A204.1 (cell line): Measurements from ENCODE around the gene GATAD2A.
"Not testable (repeated sequence)": the region's sequence is repeated elsewhere in the genome, so short reads cannot be mapped to it uniquely, and the experiment has no call there.

Experiments
- FAIRE-seq: peaks from 2 replicates; lab custom pipeline; 2012; peaks lifted over from hg19 to GRCh38; lab: Jason Lieb, UNC

The GATAD2A gene

DNA sequence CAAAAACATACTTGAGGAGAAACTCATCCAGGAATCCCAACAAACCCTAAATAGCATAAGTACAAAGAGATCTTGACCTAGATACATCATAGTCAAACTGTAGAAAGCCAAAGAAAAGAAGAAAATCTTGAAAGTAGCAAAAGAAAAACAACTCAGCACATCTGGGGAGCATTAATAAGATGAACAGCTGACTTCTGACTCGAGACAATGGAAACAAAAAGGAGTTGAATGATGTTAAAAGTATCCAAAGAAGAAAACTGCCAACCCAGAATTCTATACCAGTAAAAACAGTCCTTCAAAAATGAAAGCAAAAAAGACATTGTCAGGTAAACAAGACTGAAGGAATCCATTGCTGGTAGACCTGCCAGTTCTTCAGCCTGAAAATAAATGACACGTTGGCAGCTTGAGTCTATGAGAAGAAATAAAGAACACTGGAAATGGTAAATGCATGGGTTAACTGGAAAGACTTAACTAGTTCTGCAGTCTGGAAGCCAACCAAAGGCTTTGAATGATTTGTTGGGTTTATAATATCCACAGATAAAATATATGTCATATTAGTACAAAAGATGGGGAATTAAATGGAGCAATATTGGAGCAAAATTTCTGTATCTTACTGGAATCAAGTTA lies 63.1 kb downstream of the GATAD2A start:
- FAIRE-seq, result no peak

DNA sequence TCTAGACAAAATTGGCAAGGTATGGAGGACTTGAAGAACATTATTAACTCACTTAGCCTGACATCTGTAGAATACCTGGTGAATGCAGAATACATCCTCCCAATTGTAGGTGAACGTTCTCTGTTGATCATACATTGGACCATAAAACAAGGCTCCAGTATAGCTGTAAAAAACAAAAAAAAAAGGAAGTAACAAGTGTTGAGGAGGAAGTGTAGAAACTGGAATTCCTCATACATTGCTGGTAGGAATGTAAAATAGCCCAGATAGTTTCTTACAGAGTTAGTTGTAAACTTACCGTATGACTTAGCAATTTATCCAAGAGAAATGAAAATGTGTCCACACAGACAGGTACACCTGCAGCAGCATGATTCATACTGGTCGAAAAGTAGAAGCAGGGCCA lies 65.1 kb downstream of the GATAD2A start:
- FAIRE-seq, result no peak

DNA sequence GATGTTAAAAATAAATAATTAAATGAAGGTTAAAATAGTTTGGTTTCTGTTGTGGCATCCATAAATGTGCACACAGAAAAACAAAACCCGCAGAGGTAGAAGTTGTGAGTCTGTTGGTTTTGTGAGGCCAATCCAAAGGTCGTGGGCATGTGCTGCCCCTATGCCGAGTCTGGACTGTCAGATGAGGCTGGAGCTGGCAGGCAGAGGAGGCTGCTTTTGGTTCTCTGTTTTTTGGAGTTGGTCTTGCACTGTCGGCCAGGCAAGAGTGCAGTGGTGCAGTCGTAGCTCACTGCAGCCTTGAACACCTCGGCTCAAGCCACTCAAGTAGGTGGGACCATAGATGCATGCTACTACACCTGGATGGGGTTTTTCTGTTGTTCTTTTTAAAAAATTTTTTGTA lies 66.2 kb downstream of the GATAD2A start:
- FAIRE-seq, result no peak

DNA sequence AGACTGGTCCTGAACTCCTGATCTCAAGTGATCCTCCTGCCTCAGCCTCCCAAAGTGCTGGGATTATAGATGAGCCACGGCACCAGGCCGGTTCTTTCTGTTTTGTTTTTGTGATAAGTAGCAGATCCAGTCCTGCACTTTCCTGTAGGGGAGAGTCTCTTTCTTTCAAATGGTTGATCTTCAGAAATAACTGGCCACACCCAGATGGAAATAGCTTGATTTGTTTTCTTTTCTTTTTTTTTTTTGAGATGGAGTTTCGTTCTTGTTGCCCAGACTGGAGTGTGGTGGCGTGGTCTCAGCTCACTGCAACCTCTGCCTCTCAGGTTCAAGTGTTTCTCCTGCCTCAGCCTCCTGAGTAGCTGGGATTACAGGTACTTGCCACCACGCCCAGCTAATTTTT lies 66.6 kb downstream of the GATAD2A start:
- not testable (repeated sequence) for FAIRE-seq

DNA sequence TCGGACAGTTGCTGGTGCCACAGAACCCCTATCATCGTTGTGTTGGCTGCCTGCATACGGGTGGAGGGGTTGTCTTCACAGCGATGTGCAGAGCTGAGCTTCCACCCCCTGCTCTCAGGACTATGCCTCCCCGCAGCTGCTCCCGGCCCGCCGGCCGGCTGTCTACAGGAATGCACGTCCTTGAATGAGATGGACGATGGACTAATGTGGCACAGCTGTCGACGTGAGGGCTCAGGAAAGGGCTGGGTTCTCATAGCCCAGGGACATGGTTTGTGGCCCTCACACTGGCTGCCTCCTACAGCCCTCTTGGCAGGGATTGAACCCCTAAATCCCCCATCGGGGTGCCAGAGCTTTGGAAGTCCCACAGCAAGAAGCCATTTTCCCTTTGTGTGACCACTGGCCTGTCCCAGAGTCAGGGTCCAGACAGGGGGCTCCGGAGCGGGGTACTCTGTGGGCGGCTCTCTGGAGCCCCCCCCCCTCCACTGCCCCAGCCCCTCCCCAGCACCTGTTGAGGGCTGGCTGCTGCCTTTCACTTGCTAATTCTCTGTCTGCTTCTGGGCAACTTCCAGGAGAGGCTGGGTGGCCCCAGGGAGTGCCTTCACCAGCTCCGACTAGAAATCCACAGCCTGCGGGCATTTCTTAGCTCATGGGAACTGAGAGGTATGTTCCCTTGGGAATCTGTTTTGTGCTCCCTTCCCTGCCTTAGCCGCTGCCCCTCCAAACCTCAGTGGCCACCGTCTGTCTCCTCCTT lies 69.7 kb downstream of the GATAD2A start:
- no peak for FAIRE-seq

DNA sequence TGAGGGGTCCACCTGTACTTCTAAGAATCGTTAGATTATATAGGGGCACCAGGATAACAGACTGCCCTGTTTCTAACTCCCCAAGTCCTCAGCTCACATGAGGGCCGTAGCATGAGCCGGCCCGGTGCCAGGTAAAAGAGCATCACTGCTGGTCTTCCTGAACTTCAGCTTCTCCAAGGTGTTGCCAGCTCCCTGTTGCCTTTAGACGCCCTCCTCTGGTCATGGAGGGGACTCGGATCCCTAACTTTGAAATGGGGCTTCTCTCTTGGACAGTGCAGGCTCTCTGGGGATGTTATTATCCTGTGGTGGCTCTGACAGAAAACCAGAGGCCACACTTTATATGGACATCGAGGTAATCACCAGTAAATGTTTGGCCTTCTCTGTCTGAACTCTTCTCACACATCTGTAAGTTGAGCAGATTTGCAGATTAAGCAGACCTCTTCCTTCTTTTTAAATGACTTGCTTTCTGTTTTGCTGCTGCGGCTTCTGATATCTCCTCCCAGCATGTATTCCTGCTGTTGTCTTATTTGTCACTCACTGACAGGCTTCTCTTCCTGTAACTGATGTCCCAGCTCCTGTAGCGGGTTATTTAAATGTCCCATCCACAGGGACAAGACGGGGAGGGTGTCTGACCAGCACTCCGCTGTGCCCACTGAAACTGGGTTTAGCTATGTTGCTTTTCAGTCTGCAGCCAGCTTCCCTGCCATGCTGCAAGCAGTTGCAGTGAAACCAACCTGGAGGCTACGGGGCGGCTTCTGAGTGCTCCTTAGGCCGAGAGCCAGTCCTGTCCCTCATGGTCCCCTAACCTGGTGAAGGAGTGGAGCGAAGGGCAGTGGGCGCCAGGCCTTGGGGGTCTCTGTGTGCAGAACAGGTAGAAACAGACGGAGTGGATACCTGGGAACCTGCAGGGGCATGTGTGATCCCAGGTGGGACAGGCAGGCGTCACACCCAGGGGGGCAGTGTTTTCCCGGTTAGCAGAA lies 70.7 kb downstream of the GATAD2A start:
- FAIRE-seq, result no peak

DNA sequence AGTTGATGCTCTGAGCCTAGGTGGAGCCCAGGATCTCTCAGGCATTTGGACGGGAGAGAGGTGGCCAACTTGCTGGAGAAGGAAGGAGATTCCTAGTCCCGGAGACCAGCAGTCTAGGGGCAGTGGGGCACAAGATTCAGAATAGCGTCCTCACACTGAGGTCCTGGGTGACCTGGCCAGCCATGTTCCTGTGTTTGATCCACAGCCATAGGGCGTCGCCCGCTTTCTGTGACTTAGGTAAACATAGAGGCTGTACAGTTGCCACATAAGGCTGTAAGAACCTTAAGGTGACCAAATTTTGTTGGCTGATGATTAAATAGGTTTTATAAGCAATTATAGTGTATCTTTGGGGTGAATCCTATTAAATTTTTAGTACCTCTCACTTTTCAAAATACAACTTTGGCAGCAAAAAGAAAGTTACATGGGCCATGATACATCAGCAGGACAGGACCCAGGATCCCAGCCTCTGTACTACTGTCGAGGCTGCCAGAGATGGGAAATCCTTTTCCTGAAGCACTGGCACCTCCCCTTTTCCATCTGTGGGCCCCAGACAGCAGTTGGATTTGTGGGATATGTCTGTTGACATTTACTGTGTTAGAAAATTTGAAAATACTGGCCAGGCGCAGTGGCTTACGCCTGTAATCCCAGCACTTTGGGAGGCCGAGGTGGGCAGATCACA lies 72.4 kb downstream of the GATAD2A start:
- no peak for FAIRE-seq

DNA sequence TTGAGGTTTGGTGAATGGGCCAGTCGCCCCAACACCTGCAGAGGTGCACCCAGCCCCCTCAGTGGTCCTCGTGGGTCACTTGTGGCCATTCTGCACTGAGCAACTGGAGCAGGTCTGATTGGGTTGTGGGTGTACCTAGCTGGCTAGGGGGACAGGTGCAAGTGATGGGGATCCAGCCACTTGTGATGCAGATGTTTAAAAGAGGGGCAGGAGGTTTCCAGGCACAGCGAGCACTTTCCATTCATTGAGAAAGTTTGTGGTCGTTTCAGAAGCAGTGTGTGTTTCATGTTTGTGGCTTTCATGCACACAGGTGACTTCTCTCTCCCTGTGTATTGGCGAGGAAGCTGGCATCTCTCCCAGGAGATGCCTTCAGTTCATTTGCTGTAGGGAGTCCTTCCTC lies 75.2 kb downstream of the GATAD2A start:
- FAIRE-seq, result no peak

DNA sequence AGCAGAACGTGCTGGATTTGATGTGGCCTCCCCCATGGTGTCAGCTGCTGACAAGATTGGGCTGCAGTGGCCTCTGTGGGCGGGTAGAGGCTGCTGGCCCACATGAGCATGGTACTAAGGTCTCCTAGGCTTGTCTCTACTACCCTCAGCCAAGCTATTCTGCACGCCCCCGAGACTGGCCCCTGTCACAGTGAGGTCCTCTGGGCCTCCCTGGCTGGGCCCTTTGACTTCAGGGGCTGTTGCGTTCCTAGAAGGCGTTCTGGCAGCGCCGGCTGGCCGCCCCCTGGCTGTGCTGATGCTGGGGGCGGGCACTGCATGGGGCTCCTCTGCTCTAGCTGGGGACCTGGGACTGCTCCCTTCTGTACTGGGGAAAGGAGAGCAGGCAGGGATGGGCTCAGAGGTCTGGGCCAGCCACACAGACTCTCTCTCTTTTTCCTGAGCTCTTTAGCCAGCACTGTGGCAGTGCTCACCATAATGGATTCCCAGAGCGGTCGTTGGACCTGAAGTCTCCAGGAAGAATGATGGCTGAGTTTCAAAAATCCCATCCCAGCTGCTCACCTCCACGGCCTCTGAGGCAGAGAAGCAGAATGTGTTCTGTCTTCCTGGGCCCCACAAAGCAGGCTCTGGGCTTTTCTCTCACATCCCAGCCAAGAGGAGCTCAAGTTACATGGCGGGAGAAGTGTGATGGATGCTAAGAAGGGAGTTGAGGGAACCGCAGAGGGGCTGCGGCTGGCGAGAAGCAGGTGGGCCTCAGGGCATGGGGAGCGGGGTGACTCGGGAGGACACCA lies 77.5 kb downstream of the GATAD2A start:
- FAIRE-seq, result no peak

DNA sequence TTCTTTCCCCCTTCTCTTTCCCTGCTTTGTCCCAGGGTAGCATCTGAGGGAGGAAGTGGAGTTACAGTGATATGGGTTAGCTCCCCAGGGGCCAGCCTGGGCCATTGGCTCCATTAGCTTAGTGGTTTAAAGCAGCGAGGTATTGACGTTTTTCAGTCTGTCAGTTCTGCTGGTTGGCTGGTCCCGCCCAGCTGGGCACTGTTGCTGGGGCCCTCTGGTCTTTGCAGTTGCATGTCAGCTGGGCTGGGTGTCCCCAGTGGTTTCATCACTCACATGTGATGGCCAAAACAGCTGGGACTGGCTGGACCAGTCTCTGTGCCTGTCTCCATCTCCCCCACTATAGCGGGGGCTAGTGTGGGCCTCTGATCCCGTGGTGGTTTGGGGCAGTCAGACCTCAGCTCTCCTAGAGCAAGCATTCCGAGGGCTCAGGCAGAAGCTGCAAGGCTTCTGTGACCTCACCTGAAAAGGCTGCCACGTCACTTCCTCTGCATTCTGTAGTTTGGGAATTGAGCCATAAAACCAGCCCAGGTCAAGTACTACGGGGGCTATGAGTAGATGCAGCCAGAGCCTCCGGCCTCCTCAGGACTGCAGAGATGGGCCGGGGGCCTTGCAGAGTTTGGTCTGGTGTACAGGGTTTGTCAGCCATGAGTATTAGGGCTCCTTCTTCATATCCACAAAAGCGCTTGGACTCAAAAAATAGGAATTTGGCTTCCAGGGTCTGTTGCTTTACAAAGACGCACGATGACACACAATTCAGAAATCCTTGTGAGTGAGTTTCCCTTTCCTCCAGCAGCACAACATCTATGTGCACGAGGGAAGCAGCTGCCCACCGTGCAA lies 79.9 kb downstream of the GATAD2A start:
- FAIRE-seq, result no peak

DNA sequence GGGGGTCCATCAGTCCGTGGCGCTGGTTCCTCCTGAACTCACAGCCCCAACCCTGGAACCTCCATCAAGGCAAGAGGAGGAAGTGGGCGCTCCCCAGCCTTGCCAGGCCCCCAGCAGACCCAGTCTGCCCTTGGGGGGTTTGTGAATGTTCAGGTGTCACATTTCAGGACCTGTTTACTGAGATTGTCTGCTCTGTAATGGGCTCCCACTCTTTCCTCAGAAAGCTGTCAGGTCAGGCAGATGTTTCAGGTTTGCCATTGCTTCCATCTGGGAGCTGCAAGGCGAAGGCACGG lies 80.5 kb downstream of the GATAD2A start:
- no peak for FAIRE-seq

DNA sequence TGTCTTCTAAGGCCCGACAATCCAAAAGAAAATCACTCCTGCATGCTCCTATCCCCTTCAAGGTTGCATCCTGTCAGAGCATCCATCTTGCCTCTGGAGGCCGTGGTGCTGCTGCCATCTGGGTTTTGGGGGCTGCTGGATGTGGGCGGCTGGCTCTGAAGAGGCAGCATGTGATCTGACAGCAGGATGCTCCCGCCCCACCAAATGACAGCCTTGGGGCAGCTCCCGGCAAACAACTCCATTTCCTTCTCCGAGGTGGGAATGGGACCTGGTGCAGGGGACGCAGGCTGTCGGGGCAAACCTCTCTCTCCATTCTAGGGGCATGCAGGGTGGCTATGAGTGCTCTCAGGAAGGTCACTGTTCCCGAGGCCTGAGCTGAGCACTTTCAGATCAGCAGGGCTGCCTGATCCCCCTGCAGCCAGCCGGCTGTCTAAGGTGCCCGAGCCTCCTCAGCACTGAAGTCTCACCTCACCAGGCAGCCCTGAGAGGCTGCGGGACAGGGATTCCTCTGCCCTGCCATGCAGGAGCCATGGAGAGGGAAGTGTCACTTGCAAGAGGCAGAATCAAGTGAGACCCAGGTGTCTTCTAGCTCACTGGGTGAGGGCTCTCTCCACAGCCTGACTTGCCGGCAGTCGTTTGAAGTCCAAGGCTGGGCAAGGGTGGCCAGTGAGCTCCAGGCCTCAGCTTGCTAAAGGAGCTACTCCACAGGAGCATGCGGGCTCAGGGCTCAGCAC lies 81.0 kb downstream of the GATAD2A start:
- no peak for FAIRE-seq

DNA sequence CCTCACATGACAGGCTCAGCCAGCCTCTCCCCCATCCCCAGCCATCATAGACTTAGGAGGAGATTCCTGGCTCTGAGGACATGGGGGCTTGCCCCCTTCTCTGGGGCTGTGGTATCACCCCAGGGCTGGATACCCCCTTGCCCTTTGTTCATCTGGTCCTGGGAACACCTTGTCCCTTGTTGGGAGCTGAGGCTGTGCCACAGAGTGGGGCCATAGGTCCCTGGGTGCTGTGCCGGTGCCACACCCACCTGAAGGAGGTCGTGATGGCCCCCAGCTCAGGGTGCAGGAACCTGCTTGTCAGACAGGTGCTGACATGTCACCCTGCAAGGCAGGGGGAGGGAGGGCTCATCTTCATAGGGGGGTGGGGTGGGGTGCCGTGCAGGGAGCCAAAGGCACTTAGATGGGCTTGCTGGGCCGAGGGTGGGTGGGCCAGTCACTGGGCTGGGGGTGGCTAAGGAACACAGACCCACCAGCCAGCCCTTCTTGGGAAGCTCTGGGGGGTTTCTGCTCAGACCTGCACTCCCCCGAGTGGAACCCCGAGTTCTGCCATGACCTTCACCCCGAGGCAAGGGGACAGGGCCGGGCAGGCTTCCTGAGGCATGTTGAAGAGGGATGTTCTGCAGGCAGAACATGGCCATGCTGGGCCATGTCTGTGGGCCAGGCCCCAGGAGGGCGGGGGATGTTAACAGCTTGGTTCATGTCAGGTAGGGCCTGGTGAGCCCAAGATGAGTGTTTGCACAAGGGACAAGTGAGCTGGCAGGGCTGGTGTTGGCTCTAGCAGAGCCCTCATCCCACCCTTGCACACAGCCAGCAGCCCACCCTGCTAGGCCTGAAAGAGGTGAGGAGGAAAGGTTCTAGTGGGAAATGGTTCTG lies 81.8 kb downstream of the GATAD2A start:
- no peak for FAIRE-seq

DNA sequence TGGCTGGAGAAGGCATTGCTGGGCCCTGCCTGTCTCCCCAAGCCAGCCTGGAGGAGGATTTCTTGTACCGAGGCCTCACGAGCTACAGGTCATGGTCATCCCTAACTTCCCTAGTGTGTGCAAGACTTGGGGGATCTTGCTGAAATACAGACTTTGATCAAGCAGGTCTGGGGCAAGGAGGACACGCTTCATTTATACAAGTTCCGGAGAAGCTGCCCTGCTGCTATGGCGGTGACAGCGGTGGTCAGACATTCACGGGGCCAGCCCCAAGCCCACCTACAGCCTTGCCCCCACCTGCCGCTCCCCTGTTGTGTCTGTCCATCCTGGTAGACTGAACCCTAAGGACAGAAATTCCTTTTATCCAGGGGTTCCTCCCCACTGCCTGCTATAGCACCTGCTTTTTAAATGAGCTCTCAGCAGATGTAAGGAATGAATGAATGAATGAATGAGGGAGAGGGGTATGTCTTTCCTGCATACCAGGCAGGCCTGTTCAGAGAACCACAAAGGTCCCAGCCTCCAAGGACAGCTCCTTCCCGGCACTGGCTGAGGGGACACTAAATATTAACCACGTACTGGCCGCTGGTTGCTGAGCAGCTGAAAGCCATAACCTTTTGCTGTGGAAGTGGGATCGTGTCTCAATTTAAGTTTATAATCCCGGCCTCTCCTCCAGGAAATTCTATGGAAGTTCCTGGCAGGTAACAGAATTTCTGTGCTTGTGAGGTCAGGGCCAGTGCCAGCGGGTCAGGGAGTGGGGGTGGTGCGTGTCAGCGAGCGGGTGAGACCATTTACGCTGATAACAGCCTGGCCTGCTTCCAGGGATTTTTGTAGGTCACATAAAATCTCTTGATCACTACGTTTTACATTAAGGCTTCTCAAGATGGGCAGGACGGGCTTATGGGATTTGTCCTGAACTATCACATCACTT lies 82.7 kb downstream of the GATAD2A start:
- no peak for FAIRE-seq

DNA sequence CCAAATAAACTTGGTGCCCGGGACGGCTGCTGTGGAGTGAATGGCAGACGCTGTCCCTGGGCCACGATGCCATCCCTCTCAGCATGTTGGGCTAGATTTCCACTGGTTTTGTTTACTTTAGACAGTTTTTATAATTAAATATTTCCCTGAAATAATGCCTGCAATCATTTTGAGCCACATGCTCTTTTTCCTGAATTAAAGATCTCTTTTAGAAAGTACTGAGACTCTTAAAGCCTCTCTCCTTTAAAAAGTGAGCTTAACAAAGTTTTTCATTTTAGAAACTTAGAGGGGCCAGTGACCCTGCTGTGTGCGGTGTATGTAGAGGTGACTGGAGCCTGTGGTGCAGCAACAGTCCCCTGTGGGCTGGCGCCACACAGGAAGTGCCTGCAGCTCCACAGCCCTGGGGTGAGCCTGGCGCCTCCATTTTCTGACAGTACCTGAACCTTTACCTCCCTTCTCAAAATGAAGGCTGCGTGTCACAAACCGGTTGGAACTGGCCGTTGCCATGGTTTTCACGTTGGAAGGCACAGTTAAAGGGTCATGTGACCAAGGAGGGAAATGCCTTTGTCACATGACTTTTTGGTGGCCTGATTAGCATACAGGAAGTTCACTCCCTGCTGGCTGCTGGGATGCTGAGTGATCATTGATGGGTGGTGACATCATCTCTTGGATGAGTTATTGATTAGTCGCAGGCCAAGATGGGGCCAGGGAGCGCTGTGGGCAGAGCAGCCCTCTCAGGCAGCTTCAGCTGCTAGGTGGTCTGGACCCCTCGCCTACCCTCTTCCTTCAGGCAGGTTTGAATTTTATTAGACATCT lies 83.6 kb downstream of the GATAD2A start:
- FAIRE-seq, result no peak

DNA sequence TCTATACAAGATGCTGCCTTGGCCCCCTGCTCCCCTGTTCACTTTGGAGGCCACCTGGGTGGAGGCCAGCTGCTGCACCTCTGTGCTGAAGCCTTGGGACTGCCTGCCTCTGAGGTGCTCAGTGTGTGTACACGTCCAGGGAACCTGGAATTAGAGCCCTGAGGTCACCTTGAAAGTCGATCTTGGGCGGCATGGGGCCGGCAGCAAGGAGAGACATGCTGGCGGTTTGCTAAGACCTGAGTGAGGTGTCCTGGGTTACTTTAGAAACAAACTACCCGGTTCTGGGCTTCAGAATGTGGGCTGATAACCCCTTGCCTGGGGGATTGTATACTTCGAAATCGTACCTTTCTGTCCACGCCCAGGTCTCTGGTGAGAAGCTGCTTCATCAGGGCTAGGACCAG lies 84.3 kb downstream of the GATAD2A start:
- no peak for FAIRE-seq
